Raji (cell line): Measurements from ENCODE around the gene HSH2D.

ENCODE experiments used
- POLR2A ChIP-seq: IDR thresholded peaks from 2 replicates; pipeline ENCODE4 v1.6.1; 2011; ENCODE audit warnings: low read depth, low read length, control low read depth; ENCODE audit not compliant: insufficient read depth

The HSH2D gene

DNA sequence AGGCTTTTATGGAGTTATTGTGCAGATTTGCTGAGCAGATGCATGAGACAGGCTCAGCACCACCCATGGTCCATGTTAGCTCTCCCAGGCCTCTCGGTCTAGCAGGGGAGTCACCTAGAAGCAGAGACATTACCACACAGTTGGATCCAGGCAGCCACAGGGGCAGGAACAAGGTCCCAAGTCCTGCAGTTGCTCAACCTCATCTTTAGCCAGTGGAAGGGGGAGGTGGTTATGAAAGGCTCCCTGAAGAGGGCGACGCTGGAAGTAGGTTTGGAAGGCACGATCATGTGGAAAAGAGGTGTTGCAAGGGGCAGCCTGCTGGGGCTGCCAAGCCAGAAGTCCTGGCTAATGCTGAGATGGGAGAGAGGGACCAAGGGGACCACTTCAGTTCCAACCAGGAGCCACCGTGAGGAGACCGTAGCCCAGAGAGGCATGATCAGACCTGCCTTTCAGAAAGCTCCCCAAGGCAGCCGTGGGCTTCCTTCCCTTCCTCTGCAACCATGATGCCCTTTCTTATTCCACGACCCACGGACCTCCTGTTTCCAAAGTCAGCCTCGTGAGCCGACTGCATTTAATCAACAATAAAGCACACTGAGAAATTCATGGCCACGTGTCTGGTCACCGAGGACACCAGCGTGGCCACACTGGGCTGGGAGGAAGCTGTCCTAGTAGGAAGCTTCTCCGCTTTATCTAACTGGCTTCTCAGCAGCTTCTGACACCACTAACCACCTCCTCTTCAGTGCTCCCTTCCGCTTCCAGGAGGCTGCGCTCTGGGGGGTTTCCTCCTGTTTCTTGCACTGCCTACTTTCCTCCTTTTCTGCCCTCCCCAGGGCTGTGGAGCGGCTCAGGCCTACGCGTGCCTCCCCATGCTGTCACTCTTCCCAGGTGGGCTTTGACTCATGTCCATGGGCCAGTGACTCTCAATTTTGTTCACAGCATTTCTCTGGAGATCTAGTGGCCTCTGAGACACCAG is 56.8 kb downstream of the HSH2D start:
- no peak for TF ChIP-seq POLR2A

DNA sequence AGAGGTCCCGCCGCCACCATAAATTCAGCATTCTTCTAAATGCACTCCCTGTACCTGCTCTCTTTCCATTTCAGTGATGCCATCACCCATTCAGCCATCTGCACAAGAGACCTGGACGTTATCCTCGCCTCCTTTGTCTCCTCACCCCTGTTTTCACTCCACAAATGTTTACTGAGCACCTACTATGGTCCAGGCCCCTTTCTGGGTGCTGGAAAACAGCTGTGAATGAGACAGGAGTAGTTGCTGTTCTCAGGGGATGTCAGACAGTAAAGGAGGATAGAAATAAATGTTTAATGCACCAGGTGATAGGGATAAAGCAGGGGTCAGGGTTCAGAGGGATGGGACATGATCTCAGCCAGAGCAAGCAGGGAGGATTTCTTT is 57.5 kb downstream of the HSH2D start:
- TF ChIP-seq POLR2A: no peak

DNA sequence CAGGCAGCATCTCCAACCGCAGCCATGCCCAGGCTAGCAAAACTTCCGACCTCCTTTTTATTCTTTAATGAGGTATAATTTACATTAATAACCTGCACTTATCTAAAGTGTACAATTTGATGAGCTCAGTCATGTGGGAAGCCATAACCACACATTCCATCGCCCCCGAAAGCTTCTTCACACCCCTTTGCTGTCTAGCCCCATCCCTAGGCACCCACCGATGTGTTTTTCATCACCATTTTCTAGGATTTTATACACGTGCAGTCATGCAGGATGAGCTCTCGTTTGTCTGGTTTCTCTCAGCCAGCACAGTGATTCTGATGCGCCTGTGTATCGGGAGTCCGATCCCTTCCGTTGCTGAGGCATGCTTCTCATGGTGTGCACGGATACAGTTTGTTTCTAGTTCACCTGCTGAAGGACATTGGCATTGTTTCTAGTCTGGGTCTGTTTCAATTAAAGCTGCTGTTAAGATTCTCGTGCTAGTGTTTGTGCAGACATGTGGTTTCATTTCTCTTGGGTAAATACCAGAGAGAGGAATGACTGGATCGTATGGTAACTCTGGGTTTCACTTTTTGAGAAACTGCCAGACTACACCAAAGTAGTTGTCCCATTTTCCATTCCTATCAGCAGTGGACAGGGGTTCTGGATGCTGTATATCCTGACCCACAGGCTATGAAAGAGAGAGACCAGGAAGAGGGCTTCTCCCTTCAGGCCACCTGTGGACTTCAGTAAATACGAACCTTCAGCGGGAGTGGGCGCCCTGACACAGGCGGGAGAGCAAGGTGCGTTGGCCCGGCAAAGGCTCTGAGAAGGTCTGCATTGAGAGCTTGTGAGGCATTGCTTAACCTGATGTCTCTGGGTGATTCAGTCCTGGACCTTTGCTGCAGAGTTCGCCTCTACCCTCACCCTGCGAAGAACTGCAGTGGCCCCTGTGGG is 59.1 kb downstream of the HSH2D start:
- no peak for TF ChIP-seq POLR2A

DNA sequence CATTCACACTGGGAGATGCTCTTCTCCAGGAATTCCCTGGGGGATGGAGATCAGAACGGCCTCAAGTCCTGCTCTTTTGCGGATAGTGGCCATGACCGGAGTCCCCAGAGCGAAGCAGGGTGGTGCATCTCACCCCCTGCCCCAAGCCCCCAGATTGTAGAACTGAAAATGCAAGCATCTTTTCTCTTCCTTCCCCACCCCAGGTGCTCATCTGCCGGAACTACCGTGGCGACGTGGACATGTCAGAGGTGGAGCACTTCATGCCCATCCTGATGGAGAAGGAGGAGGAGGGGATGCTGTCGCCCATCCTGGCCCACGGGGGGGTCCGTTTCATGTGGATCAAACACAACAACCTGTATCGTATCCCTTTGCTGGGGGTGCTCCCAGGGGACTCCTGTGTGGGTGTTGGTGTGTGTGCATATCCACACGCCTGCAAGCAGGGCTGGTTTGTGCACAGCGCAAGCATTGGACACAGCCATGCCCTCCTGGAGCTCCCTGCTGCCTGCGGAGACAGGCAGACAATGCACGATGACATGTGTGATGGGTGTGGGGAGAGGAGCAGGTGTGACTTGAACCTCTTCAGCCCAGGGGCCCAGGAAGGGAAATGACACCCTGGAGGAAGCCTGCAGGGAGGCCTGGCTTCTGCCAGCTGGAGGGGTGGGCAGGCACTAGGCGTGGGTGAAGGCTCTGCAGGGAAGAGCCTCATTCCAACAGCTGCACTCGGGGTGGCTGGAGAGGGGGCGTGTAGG is 59.9 kb downstream of the HSH2D start:
- no peak for TF ChIP-seq POLR2A

DNA sequence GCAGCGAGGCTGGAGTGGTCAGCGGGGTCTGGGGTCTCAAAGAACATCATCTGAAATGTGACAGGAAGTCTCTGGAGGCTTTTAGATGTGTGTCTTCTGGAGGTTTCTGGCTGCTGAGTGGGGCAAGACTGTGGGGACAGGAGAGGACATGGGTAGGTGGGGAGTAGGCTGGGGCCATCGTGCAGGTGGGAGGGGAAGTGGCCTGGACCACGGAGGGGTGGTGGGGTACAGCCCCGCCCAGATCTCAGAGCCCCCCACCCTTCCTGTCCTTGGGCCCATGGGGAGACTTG is 60.5 kb downstream of the HSH2D start:
- no peak for TF ChIP-seq POLR2A

DNA sequence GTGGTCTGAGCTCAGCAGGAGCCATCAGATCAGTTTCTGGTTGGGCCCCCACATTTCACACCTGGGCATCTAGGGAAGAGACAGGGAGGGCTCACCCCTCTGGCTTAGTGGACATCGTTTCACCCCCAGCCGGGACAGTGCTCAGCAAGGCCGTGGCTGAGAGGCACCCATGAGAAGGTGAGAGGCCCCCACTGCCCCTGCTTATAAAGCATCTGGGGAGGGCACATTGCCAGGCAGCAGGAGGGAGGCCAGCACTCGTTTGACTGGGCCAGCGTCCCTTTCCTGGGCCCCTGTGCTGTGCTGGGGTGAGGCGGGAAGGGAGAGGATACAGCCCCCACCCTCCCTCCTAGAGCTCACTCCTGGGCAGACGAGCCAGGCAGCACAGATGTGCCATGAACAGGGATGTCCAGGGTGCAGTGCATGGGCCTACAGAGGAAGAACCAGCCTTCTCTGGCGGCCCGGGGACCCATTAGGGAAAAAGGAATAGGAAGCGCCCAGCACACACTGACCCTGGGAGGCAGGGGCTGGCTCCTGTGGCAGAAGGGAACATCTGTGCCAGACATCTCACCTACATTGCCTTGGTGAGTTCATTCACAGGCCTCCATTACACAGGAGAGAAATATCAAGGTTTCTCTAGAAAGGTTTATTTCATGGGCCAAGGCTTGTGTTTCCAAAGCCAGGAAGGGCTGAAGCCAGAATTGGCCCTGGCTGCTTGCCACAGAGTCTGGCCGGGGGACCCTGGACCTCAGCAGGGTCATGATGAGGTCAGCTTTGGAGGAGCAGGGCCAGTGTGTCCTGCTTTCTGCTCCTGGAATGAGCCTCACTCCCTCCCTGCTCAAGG is 61.9 kb downstream of the HSH2D start:
- no peak for TF ChIP-seq POLR2A

DNA sequence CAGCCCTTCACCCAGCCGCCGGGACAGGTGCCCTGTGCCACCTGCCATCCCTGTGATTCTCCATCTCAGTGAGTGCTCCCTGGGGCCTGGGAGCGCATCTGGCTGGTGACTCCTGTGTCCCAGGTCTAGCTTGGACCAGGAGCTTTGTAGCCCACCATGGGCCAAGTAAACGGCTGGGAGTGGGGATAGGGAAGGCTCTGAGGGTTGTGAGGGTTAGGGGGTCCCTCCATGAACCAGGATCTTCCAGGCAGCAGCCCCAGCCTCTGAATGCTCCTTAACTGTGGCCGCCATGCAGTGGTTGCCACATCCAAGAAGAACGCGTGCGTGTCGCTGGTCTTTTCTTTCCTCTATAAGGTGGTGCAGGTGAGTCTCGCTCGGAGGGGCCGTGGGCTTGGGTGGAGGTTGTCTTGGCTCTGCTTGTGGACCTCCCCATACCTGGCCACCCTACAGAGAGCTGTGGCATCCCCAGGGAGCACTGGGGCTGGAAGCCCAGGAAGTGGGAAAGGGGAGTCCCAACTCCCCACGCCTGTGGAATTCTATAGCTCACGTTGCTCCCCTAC is 62.6 kb downstream of the HSH2D start:
- TF ChIP-seq POLR2A: no peak

DNA sequence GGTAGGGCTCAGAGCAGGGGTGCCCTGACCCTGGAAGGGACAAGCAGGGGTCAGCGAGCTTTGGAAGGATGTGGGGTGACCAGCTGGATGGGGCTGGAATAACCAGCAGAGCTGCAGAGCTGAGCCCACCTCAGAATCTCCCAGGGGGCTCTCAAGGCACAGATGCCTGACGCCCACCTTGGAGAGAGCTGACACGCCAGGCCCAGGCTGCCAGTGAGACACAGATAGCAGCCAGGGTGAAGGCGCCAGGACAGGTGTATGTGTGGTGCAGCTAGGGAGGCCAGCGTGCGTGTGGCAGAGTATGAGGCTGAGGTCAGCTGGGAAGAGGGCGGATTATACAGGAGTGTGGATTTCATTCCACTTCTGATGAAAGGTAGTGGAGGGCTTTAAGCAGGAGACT is 63.2 kb downstream of the HSH2D start:
- TF ChIP-seq POLR2A: no peak

DNA sequence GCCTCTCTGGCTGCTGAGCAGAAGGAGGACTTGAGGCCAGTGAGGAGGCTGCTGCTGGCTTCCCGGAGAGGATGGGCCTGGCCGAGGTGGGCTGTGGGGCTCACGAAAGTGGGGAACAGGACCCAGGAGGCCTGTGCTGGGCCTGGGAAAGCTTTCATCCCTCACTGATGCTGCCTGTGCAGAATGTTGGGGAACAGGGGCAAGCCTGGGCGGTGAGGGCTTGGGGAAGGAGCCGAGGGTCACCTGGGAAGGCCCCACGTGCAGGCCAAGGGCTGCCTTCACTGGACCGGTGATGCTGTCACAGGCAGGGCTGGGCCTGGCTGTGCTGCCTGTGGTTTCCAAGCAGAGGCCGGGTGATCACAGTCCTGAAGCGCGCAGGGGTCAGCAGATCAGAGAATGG is 63.6 kb downstream of the HSH2D start:
- no peak for TF ChIP-seq POLR2A

DNA sequence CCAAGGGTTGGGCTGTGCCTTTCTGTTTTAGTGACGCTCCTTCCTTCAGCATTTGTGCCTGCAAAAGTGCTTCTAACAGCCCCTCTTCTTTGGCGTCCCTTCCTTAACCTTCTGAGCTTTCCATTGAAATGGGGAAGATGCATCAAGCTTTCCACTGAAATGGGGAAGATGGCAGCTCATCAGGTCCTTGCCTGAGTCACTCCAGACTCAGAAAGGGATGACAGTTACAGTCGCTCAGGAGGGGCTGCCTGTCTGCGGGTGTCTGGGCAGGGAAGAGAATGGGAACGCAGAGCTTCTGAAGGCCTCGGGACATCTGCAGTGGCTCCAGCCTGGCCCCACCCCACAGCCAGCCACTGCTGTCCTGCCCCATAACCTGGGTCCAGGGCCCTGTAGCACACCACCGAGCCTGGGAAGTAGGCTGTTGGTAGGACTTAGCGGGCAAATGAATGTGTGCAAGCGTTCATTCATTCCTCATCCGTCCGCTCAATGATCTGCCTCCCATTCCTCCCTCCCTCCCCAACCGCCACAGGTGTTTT is 64.1 kb downstream of the HSH2D start:
- no peak for TF ChIP-seq POLR2A
